GM21528 (cell line): ENCODE data around the gene MYMX.
"Not testable (repeated sequence)": the region's sequence is repeated elsewhere in the genome, so short reads cannot be mapped to it uniquely, and the experiment has no call there.

Source experiments
- ATAC-seq: cut with Tn5 transposase; IDR thresholded peaks from one replicate; pipeline ENCODE4 v1.9.1; 2021; ENCODE audit warnings: mild to moderate bottlenecking, moderate library complexity; ENCODE audit not compliant: unreplicated experiment, low FRiP score

The MYMX gene

DNA sequence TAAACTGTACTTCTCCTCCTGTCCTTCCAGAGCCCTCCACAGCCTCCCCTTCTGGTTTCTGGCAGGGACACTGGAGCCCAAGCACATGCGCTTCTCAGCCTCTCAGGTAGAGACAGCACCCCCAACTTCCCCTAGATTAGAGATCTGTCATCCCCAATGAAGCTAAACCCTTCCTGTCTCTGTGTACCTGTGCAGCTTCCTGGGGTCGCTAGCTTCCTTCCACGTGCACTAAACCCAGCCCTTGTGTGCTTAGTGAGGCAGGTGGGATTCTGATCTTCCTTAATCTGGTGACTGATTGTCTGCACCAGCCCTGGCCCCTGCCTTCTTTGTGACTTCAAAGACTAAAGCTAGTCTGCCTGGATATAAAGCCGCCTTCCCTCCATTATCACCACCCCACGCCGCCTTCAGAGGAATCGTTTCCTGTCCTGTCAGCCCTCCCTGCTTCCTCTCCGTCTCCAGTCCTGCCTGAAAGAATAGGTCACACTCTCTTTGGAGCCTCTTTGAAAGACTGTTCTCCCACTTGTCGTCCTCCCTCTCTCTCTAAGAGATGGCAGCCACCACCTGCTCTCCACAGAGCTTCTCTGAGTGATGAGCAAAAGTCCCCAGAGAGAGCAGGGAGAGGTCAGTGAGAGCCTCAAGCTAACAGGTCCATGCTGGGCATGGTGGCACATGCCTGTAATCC is 30.6 kb upstream of the MYMX start:
- no peak for ATAC-seq

DNA sequence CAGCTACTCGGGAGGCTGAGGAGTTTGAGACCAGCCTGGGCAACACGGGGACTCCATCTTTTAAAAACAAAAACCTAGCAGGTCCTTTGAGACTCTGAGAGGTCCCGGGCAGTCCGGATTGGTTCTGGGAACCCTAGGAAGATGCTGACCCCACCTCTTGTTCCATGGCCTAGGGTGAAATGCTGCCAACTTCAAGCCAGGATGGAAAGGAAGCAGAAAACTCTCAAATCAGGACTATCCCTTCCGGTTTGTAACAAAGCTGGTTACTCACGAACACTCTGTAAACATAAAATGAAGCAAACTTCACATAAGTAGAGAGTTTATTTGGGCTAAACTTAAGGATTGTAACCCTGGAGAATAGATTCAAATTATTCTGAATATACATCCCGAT is 30.1 kb upstream of the MYMX start:
- ATAC-seq: no peak

DNA sequence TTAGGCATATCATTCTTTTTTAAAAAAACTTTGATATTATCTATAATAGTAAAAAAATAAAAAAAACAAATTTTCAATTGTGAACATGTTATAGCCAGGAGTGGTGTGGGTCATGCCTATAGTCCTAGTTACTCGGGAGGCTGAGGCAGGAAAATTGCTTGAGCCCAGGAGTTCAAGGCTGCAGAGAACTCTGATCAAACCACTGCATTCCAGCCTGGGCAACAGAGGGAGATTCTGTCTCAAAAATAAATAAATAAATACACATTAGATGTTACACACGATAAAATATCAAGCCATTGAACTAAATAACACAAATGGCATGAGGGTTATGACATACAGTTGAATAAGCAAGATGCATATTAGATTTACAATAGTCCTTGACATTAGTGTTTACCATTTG is 27.9 kb upstream of the MYMX start:
- no peak for ATAC-seq

DNA sequence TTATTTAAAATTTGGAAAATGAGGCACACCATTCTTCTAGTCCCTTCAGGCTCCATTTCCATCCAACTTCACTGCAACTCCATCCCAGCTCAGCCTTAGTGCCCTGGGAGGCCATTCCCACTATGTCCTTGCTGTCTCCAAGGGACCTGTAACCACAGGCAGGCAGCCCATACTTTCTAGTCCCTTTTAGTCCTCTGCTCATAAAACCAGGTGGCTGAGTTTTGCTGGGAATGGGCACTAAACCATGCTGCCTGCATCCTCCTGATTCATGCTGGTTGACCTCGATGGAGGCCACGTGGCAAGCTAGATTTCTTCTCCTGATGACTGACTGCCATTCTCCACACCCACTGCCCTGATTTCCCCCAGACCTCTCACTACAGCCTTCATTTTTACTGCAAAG is 27.5 kb upstream of the MYMX start:
- no peak for ATAC-seq

DNA sequence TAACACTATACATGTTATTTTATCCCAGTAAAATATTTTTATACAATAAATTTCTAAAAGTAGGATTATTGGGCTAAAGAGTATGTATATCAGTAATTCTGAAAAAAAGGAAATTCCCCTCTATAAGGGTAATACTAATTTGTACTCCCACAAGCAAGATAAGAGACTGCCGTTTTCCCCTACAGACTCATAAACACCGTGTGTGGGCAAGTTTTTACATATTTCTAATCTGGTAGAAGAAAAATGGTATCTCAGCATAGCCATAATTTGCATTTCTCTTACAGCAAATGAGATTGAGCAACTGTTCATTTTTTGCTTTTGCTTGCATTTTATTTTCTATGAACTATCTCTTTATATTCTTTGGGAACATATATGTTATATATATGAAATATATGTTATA is 26.0 kb upstream of the MYMX start:
- ATAC-seq: no peak

DNA sequence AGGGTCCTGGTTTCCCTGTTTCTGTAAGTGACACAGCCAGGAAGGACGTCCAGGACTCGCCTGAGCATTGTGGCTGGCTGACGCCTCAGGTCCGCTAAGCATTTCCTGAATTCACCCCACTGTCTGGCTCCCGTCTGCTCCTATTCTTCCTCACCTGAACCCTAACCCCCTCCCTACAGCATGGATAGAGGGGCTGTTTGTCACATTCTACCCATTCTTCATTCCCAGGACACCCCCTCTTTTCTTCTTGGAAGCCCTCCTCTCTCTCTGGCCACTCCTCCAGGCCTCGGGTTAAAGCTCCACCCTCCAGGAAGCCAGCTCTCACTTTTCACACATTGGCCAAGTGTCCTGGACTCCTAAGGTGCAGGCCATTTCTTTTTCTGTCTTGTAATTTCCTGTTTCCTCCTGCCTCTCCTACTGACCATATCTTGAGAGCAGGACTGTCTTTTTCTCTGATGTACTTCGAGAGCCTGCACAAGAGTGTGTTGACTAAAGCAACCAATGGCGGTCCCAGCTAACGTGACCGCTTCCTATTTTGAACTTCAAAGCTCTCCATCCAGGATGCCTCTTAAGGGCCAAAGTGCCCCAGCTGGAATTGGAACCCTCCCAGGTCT is 24.2 kb upstream of the MYMX start:
- ATAC-seq: no peak

DNA sequence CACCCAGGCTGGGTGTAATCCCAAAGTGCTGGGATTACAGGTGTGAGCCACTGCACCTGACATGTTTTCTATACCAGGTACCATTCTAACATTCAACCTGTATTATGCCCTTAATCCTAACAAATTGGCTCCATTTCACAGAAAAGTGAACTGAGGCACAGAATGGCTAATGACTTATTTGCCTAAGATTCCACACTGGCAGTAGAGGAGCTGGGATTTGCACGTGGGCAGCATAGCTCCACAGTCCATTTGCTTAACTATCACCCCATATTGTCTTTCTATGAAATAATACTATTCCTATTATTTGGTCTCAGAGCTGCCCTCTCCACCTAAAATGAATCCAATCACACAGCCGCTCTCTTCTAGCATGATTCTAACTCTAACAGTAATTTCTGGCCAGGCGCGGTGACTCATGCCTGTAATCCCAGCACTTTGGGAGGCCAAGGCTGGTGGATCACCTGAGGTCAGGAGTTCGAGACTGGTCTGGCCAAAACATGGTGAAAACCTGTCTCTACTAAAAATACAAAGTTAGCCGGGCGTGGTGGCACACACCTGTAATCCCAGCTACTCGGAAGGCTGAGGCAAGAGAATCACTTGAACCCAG is 23.3 kb upstream of the MYMX start:
- ATAC-seq: no peak

DNA sequence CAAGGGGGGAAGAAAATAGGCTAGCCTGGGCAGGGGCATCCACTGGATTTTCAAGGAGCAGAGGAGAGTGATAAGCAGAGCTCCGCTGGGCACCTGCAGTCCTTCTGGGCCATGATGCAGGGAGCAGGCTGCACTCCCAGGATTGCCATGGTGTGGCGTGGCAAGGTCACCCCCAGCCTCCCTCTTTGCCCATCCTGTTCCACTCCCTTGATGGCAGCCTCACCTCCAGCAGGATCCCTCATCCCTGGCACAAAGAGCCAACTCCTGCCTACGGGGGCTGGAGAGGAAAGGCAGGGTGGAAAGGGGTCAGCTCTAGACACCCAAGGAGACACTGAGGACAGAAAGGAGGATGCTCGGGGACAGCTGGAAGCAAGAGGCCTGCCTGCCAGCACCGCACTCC is 22.4 kb upstream of the MYMX start:
- ATAC-seq: no peak

DNA sequence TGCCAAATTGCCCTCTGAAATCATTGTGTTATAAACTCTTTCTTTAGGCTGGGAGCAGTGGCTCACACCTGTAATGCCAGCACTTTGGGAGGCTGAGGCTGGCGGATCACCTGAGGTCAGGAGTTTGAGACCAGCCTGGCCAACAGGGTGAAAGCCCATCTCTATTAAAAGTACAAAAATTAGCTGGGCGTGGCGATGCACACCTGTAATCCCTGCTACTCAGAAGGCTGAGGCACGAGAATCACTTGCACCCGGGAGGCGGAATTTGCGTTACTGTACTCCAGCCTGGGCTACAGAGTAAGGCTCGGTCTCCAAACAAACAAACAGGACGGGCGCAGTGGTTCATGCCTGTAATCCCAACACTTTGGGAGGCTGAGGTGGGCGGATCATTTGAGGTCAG is 20.4 kb upstream of the MYMX start:
- not testable (repeated sequence) for ATAC-seq

DNA sequence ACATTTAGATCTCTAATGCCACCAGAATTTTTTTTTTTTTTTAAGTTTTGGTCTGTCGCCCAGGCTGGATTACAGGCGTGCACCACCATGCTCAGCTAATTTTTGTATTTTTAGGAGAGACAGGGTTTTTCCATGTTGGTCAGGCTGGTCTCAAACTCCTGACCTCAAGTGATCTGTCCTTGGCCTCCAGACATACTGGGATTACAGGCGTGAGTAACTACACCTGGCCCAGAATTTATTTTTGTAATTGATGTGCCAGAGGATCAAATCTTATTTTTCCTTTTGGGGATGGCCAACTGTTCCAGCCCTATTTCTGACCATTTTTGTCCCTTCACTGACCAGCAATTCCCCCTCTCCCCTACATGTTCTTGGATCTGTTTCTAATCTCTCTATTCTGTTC is 18.0 kb upstream of the MYMX start:
- ATAC-seq: no peak

DNA sequence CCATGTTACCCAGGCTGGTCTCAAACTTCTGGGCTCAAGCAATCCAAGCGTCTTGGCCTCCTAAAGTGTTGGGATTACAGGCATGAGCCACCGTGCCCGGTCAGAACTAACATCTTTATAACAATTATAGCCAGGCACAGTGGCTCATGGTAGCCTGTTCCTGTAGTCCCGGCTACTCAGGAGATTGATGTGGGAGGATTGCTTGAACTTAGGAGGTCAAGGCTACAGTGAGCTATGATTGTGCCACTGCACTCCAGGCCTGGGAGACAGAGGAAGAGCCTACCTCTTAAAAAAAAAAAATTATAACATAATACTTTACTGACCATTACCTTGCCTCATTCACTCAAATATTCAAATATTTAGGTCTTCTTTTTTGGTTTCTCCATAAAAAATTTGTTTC is 16.8 kb upstream of the MYMX start:
- ATAC-seq: no peak

DNA sequence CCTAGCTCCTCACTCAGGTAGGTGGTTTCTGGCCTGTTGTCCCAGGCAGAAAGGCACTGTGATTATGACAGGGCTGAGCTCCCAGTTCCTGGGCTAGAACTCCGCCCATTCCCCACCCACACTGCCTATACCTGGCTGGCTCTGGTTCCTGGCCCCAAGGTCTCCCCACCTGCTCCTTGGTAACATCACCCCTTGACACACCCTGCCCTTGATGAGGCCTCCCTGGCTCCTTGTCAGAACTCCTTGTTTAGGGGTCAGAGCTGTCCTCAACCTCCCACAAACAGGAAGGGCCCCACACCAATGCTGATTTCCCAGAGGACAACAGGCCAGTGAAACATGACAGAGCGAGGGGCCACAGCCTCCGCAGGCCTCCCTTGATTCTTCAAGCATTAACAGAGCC is 15.5 kb upstream of the MYMX start:
- ATAC-seq: no peak

DNA sequence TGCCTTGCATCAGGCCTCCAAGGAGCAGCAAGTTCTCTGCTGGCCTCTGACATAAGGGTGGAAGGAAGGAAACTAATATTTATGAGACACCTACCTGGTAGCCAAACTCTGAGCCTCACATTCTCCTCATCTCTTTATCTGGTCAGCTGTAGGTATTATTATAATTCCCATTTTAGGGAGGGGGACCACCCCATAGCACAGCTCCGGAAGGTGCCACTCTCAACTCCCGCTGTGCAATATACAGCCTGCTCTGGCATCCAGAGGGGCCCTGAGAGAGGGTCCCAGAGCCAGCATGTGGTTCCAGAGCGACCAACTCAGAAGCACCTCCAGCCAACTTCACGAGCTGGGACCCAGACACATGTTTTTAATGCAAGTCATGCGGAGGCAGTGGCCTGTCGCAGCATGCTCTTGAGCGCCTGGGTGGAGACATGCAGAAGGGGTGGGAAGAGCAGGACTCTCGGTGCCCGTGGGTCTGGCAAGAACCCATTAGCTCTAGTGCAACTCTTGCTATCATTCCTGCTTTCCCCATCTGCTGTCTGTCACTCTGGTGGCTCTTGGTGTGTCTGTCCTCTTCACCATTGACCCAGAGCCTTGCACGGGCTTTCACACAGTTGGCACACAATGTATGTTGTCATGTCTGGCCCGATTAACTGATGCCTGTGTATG is 15.0 kb upstream of the MYMX start:
- no peak for ATAC-seq

DNA sequence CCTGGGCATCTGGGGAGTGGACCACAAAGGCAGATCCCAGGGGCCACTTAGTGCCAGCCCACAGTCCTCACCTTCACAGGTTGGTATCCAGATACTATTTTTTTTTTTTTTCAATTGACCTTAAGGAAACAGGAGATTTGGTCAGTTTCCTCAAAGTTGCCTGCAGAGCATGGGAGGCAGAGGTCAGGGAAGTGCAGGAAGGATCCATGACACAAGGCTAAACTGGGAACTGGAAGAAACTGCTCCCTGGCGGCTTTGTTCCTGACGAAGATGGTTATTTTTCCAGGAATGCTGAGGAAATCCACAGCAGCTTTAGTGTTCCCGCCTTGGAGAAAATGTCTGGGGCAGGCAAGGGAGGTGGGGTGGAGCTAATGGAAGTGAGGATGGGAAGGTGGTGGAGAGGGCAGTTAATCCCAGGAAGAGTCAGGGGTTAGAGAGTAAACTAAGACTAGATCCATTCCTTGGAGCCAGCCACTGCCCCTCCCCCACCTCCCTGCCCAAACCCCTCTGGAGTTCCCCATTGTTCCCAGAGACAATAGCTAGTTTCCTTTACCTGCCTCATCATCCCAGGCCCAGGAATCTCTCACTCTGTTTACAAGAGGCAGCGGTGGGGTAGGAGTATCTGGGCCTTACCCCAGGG is 14.3 kb upstream of the MYMX start:
- ATAC-seq: no peak

DNA sequence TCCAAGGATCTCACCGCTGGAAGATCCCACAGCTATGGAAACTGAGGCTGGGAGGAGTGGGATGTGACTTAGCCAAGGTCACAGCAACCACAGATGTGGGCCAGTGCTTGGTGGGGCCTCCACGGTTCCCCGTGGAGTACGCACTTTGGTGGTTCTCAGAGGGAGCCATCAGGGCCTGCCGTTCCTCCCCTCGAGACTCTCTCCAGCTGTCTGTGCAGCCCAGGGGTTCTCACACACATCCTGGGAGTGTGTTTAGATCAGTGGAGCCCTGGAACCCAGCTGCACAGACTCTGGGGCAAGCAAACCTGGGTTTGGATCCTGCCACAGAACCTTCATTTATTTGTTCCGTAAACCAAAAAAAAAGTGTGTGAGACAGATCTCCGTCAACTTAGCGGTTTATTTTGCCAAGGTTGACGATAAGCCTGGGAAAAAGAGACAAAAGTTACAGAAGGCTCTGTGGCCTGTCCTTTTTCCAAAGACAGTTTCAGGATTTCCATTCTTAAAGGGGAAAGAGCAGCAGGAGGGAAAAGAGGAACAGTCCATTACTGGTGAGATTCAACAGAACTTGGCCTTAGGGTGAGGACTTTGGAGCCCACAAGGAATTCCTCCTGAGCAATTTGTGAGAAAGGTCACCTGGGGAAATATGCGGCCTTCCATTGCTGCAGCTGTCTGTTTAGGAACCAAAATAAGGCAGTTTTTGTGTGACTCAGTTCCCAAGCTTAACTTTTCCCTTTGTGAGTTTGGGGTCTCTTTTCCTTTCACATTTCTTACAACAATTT is 13.6 kb upstream of the MYMX start:
- no peak for ATAC-seq

DNA sequence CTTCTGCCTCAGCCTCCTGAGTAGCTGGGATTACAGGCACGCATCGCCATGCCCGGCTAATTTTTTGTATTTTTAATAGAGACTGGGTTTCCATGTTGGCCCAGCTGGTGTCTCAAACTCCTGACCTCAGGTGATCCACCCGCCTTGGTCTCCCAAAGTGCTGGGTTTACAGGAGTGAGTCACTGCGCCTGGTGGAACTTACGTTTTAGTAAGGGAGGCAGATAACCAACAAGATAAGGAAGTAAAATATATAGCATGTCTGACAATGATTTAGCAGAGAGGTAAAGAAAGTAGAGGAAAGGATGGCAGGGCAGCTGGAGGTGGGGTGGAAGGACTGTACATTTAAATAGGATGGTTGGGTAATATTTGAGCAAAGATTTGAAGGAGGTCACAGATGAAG is 12.8 kb upstream of the MYMX start:
- ATAC-seq: no peak

DNA sequence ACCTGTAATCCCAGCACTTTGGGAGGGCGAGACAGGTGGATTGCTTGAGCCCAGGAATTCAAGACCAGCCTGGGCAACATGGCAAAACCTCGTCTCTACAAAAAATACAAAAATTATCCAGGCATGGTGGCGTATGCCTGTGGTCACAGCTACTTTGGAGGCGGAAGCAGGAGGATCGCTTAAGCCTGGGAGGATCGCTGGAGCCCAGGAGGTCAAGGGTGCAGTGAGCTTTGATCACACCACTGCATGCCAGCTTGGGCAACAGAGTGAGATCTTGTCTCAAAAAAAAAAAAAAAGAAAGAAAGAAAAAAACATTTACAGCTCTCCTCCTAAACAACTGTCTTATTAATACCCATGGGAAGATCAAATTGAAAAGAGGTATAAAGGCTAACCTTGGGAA is 8.8 kb upstream of the MYMX start:
- no peak for ATAC-seq

DNA sequence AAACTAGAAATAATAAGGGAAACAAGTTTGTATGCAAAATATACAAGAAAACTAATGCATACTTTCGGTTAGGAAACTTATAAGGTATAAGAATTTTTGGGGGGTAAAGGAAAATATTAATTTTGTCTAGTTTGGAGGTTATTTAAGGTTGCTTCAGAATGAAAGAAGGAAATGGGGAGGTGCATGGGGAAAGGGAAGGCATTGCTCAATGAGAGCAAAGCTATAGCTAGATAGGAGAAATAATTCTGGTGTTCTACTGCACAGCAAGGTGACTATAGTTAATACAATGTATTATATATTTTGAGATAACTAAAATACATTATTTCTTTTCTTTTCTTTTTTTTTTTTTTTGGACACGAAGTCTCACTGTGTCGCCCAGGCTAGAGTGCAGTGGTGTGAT is 5.4 kb upstream of the MYMX start:
- ATAC-seq: no peak

DNA sequence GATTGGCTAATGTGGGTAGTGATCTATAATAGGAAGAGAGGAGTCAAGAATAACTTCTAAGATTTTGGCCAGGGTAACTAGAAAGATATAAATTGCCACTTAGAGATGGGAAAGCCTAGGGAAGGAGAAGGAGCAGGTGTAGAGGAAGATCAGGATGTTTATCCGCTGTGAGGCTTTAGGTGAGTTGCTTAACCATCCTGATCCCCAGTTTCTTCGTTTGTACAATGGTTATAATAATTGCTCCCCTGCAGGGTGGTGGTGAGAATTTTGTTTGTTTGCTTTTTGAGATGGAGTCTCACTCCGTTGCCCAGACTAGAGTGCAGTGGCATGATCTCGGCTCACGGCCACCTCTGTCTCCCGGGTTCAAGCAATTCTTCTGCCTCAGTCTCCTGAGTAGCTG is 2.4 kb upstream of the MYMX start:
- no peak for ATAC-seq

DNA sequence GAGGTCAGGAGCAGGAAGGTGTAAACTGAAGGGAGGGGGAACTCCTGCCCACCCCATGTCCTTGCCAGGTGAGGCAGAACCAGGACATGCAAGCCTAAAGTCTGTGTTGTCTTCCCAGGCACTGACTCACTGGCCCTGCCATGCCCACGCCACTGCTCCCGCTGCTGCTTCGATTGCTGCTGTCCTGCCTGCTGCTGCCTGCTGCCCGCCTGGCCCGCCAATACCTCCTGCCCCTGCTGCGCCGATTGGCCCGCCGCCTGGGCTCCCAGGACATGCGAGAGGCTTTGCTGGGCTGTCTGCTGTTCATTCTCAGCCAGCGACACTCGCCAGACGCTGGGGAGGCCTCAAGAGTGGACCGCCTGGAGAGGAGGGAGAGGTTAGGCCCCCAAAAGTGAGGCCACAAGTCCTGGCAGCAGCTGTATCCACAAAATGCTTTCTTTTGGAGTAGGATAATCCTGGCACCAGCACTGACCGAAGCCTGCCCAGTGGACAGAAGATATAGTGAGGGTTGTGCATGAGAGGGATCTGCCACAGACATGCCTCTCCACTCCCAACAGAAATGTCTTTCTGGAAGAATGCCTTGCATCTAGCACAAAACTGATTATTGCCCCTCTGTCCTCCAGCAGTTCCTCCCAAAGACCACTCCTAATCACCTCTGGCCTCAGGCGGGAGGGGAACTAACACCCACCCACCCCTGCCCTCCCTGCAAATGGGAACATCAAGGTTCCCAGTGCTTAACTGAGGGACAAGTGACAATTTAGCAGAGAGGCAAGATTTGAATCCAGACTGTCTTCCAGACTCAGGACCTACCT is 812 bp downstream of the MYMX start:
- ATAC-seq: no peak
